ENCODE results near the gene PEDS1. TPM values are rescaled to one million over a fixed set of nuclear protein-coding genes. Genes with fewer than 3 reads are reported as not detected.

Gene PEDS1
- total RNA-seq, 1 experiment from 2014 or later = 35.6 TPM

GRCh38 chr20:50192364-50193198, 39.1 kb upstream of the PEDS1 start:
- CTCF ChIA-PET = interaction anchor here (1.6 to 3.9 kb wide), 4 partner anchors 9 to 92 kb away, joined by 4 to 16 read pairs (median 6); no protein-coding TSS in a partner anchor
- POLR2A ChIA-PET = no interaction called here
- DNase-seq (ENCODE audit: low spot score) = peak; percentile 73
- Mint-ChIP-seq H3K4me1 (peaks cover 53% of the 10 kb centered on the region), H3K4me3 (peak overlapping the region; percentile 84), H3K27ac (peak overlapping the region; percentile 86), H3K9me3 (no peaks in the 10 kb centered on the region), H3K27me3 (ENCODE audit: low read depth) (no peaks in the 10 kb centered on the region), H3K36me3 (no peaks in the 10 kb centered on the region)
- TF ChIP-seq, protein P1, sequence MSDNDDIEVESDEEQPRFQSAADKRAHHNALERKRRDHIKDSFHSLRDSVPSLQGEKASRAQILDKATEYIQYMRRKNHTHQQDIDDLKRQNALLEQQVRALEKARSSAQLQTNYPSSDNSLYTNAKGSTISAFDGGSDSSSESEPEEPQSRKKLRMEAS (CRISPR knock-in tag; IDR thresholded peaks at IDR 0.05) = peak; percentile 55; the same call in 1 of the 2 replicates
- peak; percentile 99 for TF ChIP-seq GABPB1 (CRISPR knock-in tag; IDR thresholded peaks at IDR 0.05)
- TF ChIP-seq MXD4 (CRISPR knock-in tag; IDR thresholded peaks at IDR 0.05; ENCODE audit: borderline replicate concordance) = no peak
- TF ChIP-seq TEAD4 (CRISPR knock-in tag; IDR thresholded peaks at IDR 0.05) = no peak
- peak; percentile 36; the same call in 1 of the 2 replicates for TF ChIP-seq FOXK1 (CRISPR knock-in tag; IDR thresholded peaks at IDR 0.05)
- no peak for ATAC-seq

- peaks cover 50% of the 10 kb centered on the region for H3K4me1 Mint-ChIP-seq
- H3K4me3 Mint-ChIP-seq = peak overlapping the region; percentile 84
- H3K9me3 Mint-ChIP-seq = no peaks in the 10 kb centered on the region
- no peaks in the 10 kb centered on the region for H3K27me3 Mint-ChIP-seq (ENCODE audit: low read depth)
- peak; percentile 63 for DNase-seq (ENCODE audit: low spot score)
- TF ChIP-seq, protein P2, sequence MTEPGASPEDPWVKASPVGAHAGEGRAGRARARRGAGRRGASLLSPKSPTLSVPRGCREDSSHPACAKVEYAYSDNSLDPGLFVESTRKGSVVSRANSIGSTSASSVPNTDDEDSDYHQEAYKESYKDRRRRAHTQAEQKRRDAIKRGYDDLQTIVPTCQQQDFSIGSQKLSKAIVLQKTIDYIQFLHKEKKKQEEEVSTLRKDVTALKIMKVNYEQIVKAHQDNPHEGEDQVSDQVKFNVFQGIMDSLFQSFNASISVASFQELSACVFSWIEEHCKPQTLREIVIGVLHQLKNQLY (CRISPR knock-in tag; IDR thresholded peaks at IDR 0.05) = 0 out of 2 replicates have a peak, but pooled peaks have one; percentile 48
- no peak for TF ChIP-seq FOXP1 (CRISPR knock-in tag; IDR thresholded peaks at IDR 0.05; ENCODE audit: borderline replicate concordance)
- TF ChIP-seq, protein P3, sequence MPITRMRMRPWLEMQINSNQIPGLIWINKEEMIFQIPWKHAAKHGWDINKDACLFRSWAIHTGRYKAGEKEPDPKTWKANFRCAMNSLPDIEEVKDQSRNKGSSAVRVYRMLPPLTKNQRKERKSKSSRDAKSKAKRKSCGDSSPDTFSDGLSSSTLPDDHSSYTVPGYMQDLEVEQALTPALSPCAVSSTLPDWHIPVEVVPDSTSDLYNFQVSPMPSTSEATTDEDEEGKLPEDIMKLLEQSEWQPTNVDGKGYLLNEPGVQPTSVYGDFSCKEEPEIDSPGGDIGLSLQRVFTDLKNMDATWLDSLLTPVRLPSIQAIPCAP (CRISPR knock-in tag; IDR thresholded peaks at IDR 0.05) = no peak
- TF ChIP-seq ZNF232 (CRISPR knock-in tag; IDR thresholded peaks at IDR 0.05) = no peak
- TF ChIP-seq TCF7 (CRISPR knock-in tag; IDR thresholded peaks at IDR 0.05; ENCODE audit: low read depth) = 0 out of 2 replicates have a peak, but pooled peaks have one; percentile 40
- TF ChIP-seq FOXK1 (CRISPR knock-in tag; IDR thresholded peaks at IDR 0.05) = peak; percentile 62; the same call in 1 of the 2 replicates
- peak; percentile 71 for TF ChIP-seq GABPB1 (CRISPR knock-in tag; IDR thresholded peaks at IDR 0.05)
- TF ChIP-seq, protein P4, sequence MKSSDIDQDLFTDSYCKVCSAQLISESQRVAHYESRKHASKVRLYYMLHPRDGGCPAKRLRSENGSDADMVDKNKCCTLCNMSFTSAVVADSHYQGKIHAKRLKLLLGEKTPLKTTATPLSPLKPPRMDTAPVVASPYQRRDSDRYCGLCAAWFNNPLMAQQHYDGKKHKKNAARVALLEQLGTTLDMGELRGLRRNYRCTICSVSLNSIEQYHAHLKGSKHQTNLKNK (CRISPR knock-in tag; IDR thresholded peaks at IDR 0.05) = no peak
- TF ChIP-seq E2F4 (CRISPR knock-in tag; IDR thresholded peaks at IDR 0.05; ENCODE audit: borderline replicate concordance, low read depth) = no peak
- TF ChIP-seq ZNF121 (CRISPR knock-in tag; IDR thresholded peaks at IDR 0.05) = no peak
- TF ChIP-seq ZBTB21 (CRISPR knock-in tag; IDR thresholded peaks at IDR 0.05; ENCODE audit: borderline replicate concordance) = no peak
- TF ChIP-seq, protein P5, sequence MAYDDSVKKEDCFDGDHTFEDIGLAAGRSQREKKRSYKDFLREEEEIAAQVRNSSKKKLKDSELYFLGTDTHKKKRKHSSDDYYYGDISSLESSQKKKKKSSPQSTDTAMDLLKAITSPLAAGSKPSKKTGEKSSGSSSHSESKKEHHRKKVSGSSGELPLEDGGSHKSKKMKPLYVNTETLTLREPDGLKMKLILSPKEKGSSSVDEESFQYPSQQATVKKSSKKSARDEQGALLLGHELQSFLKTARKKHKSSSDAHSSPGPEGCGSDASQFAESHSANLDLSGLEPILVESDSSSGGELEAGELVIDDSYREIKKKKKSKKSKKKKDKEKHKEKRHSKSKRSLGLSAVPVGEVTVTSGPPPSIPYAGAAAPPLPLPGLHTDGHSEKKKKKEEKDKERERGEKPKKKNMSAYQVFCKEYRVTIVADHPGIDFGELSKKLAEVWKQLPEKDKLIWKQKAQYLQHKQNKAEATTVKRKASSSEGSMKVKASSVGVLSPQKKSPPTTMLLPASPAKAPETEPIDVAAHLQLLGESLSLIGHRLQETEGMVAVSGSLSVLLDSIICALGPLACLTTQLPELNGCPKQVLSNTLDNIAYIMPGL (CRISPR knock-in tag; IDR thresholded peaks at IDR 0.05) = peak; percentile 66
- TF ChIP-seq GRHL2 (CRISPR knock-in tag; IDR thresholded peaks at IDR 0.05; ENCODE audit: insufficient replicate concordance, severe bottlenecking) = no peak
- TF ChIP-seq ETV6 (CRISPR knock-in tag; IDR thresholded peaks at IDR 0.05) = 0 out of 2 replicates have a peak, but pooled peaks have one; percentile 13
- TF ChIP-seq CREM (CRISPR knock-in tag; IDR thresholded peaks at IDR 0.05) = 0 out of 2 replicates have a peak, but pooled peaks have one; percentile 44
- no peak for TF ChIP-seq SP1 (CRISPR knock-in tag; conservative IDR thresholded peaks at IDR 0.05)
- ChIA-PET CTCF (interaction anchor here (0.6 to 3.9 kb wide), 13 partner anchors 10 to 287 kb away, joined by 3 to 16 read pairs (median 5); no protein-coding TSS in a partner anchor), POLR2A (interaction anchor here (0.6 to 1.3 kb wide), 4 partner anchors 9 to 103 kb away, joined by 3 to 5 read pairs (median 4); no protein-coding TSS in a partner anchor)
- H3K36me3 Mint-ChIP-seq = no peaks in the 10 kb centered on the region
- peak; percentile 6 for ATAC-seq
- H3K27ac Mint-ChIP-seq = no peak overlapping the region; the same call in 1 of the 2 replicates
Observed at GRCh38 chr20:50191544-50192363, 38.2 kb upstream of the PEDS1 start.
